IgD-negative memory B cell (primary cell): ENCODE data around the gene FGFBP3. TPM values are rescaled to one million over a fixed set of nuclear protein-coding genes. Genes with fewer than 3 reads are reported as not detected.

ENCODE experiments used
- polyA plus RNA-seq: library from polyadenylated mRNA; unstranded; fragments of 300-500 nt; fragmentation: Illumina TruSeq; gene quantifications from one replicate; pipeline ENCODE4 v1.2.3, GENCODE V29; 2021

The FGFBP3 gene
- polyA plus RNA-seq, 1 donor from 2014 or later, result 2.2 TPM

Other genes with a start within 250 kb of the FGFBP3 start
- gene TNKS2, start 111.1 kb downstream of the FGFBP3 start, polyA plus RNA-seq, result 20.1 TPM
- gene BTAF1, start 14.3 kb upstream of the FGFBP3 start, polyA plus RNA-seq, result 14.5 TPM